HG02943 (cell line): ENCODE results near the gene PDE2A.

ENCODE experiments used
- ATAC-seq: cut with Tn5 transposase; IDR thresholded peaks from one replicate; pipeline ENCODE4 v1.9.1; 2021; ENCODE audit warnings: mild to moderate bottlenecking, low read depth, moderate library complexity; ENCODE audit not compliant: unreplicated experiment

Gene PDE2A

GRCh38 chr11:72673943-72674828 lies at the start of gene PDE2A:
TSS of gene PDE2A (minus strand) at chr11:72674422. CDS start at chr11:72674207, 215 bp downstream.
- no peak for ATAC-seq

GRCh38 chr11:72723508-72723907 lies 49.3 kb upstream of the PDE2A start:
- no peak for ATAC-seq

- ATAC-seq, result peak; percentile 85
Observed at GRCh38 chr11:72722050-72722748, 48.0 kb upstream of the PDE2A start.

GRCh38 chr11:72721689-72722049 lies 47.4 kb upstream of the PDE2A start:
- no peak for ATAC-seq

- ATAC-seq, result no peak
Observed at GRCh38 chr11:72721276-72721675, 47.1 kb upstream of the PDE2A start.

DNA sequence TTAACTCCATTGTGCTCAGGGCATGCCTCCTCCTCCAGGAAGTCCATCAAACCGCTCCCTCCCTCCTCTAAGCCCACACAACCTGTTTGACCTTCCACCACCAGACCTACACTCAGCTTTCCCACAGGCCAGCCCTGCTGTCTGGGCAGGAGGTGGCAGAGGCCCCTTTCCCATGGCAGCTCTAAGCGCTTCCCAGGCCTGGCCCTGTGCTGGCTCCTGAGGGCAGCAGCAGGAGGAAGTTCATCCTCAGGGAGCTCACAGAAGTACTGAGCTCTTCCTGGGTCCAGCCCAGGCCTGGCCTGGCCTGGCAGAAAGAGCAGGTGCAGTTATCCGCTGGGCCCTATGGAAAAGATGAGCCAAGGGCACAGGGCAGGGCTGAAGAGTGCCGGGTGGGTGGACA lies 46.6 kb upstream of the PDE2A start:
- no peak for ATAC-seq

DNA sequence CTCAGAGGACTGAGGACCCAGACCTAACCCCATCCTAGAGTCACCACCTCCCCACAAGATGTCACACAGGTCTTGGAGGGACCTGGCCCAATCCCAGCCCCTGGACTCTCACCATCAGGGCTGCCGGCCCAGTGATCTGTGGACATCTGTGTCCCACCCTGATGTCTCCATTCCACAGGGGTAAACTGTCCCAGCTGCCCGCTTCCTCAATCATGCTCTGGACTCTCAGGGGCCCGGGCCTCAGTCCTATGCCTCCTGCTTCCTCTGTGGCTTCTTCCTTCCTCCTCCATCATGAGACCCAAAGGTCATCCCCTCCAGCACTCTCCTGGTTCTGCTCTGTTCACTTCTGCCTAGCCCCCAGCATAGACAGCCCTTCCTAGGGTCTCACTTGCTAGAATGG lies 45.8 kb upstream of the PDE2A start:
- ATAC-seq, result no peak

DNA sequence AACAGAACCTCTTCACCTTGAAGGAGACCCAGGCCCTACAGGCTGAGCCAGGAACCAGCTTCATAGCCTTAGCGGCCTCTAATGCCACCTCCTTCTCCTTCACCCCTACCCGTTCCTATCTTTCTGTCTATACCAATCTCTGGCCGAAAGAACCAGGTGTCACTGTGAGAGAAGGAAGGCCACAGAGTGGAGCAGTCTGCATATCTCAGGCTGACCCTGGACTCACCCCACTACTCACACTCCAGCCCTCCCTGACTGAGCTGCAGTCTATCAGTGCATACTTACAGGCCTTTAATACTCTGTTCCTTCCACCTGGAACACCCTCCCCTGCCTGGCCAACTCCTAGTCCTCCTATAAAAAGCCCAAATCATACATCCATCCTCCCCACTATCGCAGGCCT lies 45.3 kb upstream of the PDE2A start:
- ATAC-seq, result no peak

DNA sequence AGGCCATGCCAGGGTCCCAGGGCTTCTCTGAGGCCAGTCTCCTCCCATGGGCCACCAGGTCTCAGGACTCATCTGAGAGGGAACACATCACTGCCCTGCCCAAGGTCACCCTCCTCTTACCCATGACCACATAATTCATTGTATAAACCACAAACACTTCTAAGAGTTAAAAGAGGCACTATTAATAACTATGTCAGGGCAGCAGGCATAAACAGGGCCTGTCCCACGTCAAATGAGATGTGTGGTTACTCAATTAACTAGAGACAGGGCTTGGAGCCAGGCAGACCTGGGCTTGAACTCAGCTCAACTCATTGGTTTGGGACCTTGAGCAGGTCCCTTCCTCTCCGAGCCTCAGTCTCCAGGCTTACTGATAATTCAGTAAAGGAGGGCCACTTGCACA lies 44.9 kb upstream of the PDE2A start:
- ATAC-seq, result no peak

GRCh38 chr11:72718101-72718501 lies 43.9 kb upstream of the PDE2A start:
- no peak for ATAC-seq

- no peak for ATAC-seq
Observed at GRCh38 chr11:72716788-72717435, 42.7 kb upstream of the PDE2A start.

GRCh38 chr11:72716290-72716689 lies 42.1 kb upstream of the PDE2A start:
- ATAC-seq, result no peak

GRCh38 chr11:72712841-72713240 lies 38.6 kb upstream of the PDE2A start:
- no peak for ATAC-seq

DNA sequence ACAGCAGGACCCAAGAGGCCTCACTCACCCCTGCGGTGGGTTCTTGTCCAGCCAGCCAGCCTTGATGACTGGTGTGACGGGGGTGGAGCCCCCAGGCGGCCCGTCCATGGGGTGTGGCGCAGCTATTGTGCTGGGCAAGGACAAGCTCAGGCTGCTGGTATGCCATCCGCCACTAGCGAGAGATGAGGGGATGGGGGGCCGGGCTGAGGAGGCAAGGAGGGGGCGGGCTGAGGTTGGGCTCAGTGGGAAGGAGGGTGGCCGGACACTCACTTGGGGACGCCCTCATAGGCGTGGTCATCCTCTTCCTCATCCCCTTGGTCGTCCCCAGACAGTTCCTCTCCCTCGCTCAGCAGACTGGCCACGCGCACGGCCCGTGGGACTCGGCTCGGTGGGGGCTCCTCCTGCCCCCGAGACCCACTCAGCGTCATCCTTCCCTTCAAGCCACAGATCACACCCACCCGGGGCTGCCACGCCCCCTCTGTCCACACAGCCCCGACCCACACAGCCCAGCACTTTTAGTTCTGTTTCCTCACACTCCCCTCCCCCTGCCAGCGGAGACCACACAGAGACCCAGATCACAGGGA lies 38.0 kb upstream of the PDE2A start:
- no peak for ATAC-seq

DNA sequence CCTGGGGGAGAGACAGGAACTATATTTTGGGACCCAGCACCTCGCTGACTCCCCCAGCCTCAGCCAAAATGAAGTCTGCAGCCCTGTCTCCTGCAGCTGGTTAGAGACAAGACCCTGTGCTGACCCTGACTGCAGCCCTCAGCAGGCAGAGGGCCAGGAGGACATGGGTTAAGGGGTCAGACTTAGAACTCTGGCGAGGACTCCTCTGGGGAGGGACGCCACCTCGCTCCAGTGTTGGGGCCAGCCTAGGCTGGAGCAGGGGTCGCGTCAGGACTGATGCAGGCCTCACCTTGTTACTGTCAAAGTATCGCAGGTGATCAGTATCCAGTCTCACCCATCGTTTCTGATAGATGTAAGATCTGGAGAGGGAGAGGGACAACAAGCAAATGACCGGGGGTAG lies 36.9 kb upstream of the PDE2A start:
- ATAC-seq, result no peak

- ATAC-seq, result no peak
Observed at GRCh38 chr11:72710278-72710677, 36.1 kb upstream of the PDE2A start.

GRCh38 chr11:72709478-72710238 lies 35.4 kb upstream of the PDE2A start:
- ATAC-seq, result no peak

DNA sequence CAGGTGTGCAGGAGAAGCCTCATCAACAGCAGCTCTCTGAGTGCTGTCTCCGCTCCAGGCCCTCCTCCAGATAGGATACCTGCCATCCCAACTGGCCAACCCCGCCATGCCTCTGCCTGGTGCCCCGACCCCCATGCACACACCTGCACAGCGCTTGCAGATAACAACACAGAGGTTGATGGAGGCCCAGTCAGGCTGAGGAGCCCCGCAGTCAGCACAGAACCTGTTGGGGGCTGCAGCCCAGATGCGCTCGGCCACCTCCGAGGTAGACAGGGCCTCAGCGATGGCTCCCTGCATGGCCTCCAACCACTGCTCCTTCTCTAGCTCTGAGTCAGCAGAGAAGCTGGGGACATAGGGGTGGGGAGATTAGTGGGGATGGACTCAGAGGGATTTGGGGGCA lies 32.8 kb upstream of the PDE2A start:
- ATAC-seq, result no peak

GRCh38 chr11:72706579-72706978 lies 32.4 kb upstream of the PDE2A start:
- no peak for ATAC-seq
